SK-N-SH (cell line): ENCODE measurements around the gene CLCN5. TPM values are rescaled to one million over a fixed set of nuclear protein-coding genes. Genes with fewer than 3 reads are reported as not detected.

Experiments
- CTCF ChIA-PET: fragments of 300-600, 350-600 bp; formaldehyde crosslinking; extraction: SDS; loops from one replicate; lab custom pipeline; 2021; lab: Yijun Ruan, JAX
- POLR2A ChIA-PET: fragments of 350-600 bp; sonication (Branson Sonifier 250); formaldehyde crosslinking; extraction: SDS; loops from one replicate; lab custom pipeline; 2020; ENCODE audit warnings: antibody characterized with exemption, inconsistent platforms; lab: Yijun Ruan, JAX
- DNase-seq: peaks from one replicate; pipeline ENCODE4 v3.0.0; 2012
- H2AFZ ChIP-seq: fragments of 200-600 bp; sonication (generic); 2 replicates; pipeline ENCODE4 v1.8.1; 2016; ENCODE audit warnings: antibody characterized with exemption, mild to moderate bottlenecking, low read depth
- H3F3A ChIP-seq: fragments of 200-600 bp; sonication (generic); replicated peaks from 2 replicates; pipeline ENCODE3; 2016; ENCODE audit warnings: antibody characterized with exemption, mild to moderate bottlenecking; ENCODE audit not compliant: insufficient read depth
- H3K27ac ChIP-seq, 2 experiments: fragments of 200-500 bp in 1 of 2; fragments of 200-600 bp in 1 of 2; sonication (Bioruptor generic) in 1 of 2; sonication (generic), shearing (Covaris generic) in 1 of 2; 2 replicates each; pipeline versions ENCODE4 v1.5.1 to v1.6.1; 2014 to 2016; ENCODE audit warnings: low read depth in 2 of 2, inconsistent platforms in 1 of 2, low read length in 1 of 2, mild to moderate bottlenecking in 1 of 2, mixed read lengths in 1 of 2
- H3K27me3 ChIP-seq: fragments of 200-600 bp; sonication (generic), shearing (Covaris generic); 2 replicates; pipeline ENCODE4 v1.6.1; 2016; ENCODE audit warnings: mixed run types; ENCODE audit not compliant: insufficient read depth
- H3K36me3 ChIP-seq, 2 experiments: fragments of 200-500 bp in 1 of 2; fragments of 200-600 bp in 1 of 2; sonication (Bioruptor generic) in 1 of 2; sonication (generic) in 1 of 2; replicated peaks in 1 of 2; 2 replicates each; pipeline versions ENCODE3 to v1.5.1; 2014 to 2016; ENCODE audit warnings: low read length in 1 of 2, mild to moderate bottlenecking in 1 of 2; ENCODE audit not compliant: insufficient read depth in 2 of 2, control insufficient read depth in 1 of 2
- H3K4me1 ChIP-seq, 2 experiments: fragments of 200-500 bp in 1 of 2; fragments of 200-600 bp in 1 of 2; sonication (Bioruptor generic) in 1 of 2; sonication (generic), shearing (Covaris generic) in 1 of 2; 2 replicates each; pipeline versions ENCODE4 v1.5.1 to v1.6.1; 2014 to 2016; ENCODE audit warnings: low read depth in 1 of 2, low read length in 1 of 2, mixed run types in 1 of 2; ENCODE audit not compliant: insufficient read depth in 2 of 2, control insufficient read depth in 1 of 2
- H3K4me2 ChIP-seq: fragments of 200-600 bp; sonication (generic), shearing (Covaris generic); 2 replicates; pipeline ENCODE4 v1.6.1; 2017; ENCODE audit warnings: mixed run types
- H3K4me3 ChIP-seq, 2 experiments: fragments of 200-500 bp in 1 of 2; fragments of 200-600 bp in 1 of 2; sonication (Bioruptor generic) in 1 of 2; sonication (generic), shearing (Covaris generic) in 1 of 2; 2 replicates each; pipeline versions ENCODE4 v1.5.1 to v1.8.1; 2014 to 2016; ENCODE audit warnings: low read depth in 2 of 2, inconsistent platforms in 1 of 2, low read length in 1 of 2, mild to moderate bottlenecking in 1 of 2, mixed read lengths in 1 of 2, moderate library complexity in 1 of 2
- H3K79me2 ChIP-seq: fragments of 200-600 bp; sonication (generic); 2 replicates; pipeline ENCODE4 v1.8.1; 2017; ENCODE audit warnings: mild to moderate bottlenecking; ENCODE audit not compliant: insufficient read depth
- H3K9ac ChIP-seq: fragments of 200-600 bp; sonication (generic); 2 replicates; pipeline ENCODE4 v1.6.1; 2017; ENCODE audit warnings: mixed run types
- H3K9me2 ChIP-seq: fragments of 200-600 bp; sonication (generic); 2 replicates; pipeline ENCODE4 v1.6.1; 2017; ENCODE audit warnings: mixed run types
- H3K9me3 ChIP-seq: fragments of 200-600 bp; sonication (generic); 2 replicates; pipeline ENCODE4 v1.6.1; 2017; ENCODE audit warnings: mixed run types, mild to moderate bottlenecking, moderate library complexity
- H4K20me1 ChIP-seq: fragments of 200-600 bp; sonication (generic); 2 replicates; pipeline ENCODE4 v1.6.1; 2017; ENCODE audit warnings: mild to moderate bottlenecking, mixed run types; ENCODE audit not compliant: insufficient read depth
- FOXM1 ChIP-seq: IDR thresholded peaks from 2 replicates; pipeline ENCODE4 v1.4.0; 2012; ENCODE audit warnings: low read depth, mild to moderate bottlenecking
- GABPA ChIP-seq: IDR thresholded peaks from 2 replicates; pipeline ENCODE4 v1.4.0; 2012; ENCODE audit warnings: low read depth, mild to moderate bottlenecking
- IRF3 ChIP-seq: fragments of 150-350 bp; IDR thresholded peaks from 2 replicates; pipeline ENCODE4 v1.6.1; 2016; ENCODE audit warnings: mild to moderate bottlenecking, low read depth, low read length
- POLR2AphosphoS5 ChIP-seq: IDR thresholded peaks from 2 replicates; pipeline ENCODE4 v1.6.1; 2012; ENCODE audit warnings: low read depth, low read length
- REST ChIP-seq: IDR thresholded peaks from 2 replicates; pipeline ENCODE4 v1.6.1; 2012; ENCODE audit warnings: mild to moderate bottlenecking, low read depth, low read length, moderate library complexity
- SMC3 ChIP-seq: IDR thresholded peaks from 2 replicates; pipeline ENCODE4 v1.6.1; 2012; ENCODE audit warnings: low read depth, low read length, improper control_type of control experiment
- USF2 ChIP-seq: fragments of 150-350 bp; IDR thresholded peaks from 2 replicates; pipeline ENCODE4 v1.6.1; 2017; ENCODE audit warnings: antibody characterized with exemption, low read length, low read depth, borderline replicate concordance
- ZBTB33 ChIP-seq: IDR thresholded peaks from 2 replicates; pipeline ENCODE4 v1.4.0; 2012; ENCODE audit warnings: low read depth, borderline replicate concordance
- WGBS: methylation state at CpG from one replicate; pipeline ENCODE4 v1.1.6; 2017; ENCODE audit warnings: low lambda C conversion rate; 5-methylcytosine and 5-hydroxymethylcytosine counted together
- polyA plus RNA-seq, 3 experiments: library from polyadenylated mRNA; depleted of rRNA; stranded (reverse); fragments of >200 nt; gene quantifications; 2 replicates each; pipeline ENCODE4 v1.2.3, GENCODE V29; 2012
- TF ChIP-seq, protein P1 (sequence below): IDR thresholded peaks from 2 replicates; pipeline ENCODE4 v1.4.0; 2012; ENCODE audit warnings: low read depth, borderline replicate concordance

Gene CLCN5
- polyA plus RNA-seq, 1 of the 3 experiments (the other 2 are of a cell fraction): 1.7 TPM

DNA sequence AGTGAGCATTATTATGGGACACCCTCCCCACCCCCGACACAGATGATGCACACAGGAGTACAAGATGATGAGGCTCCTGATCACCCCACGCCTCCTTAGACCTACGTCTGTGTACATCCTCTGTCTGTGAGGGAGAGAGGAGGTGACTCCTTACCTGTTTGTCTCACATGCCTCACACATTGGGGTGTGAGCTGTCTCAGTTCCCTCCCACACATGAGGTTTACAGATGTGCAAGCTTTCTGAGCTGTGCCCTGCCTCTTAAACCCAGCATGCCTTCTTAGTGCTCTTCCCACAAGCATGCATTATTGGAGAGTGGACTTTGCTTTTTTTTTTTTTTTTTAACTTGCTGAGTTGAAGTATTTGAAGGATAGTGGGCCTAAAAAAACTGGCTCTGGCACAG, 76.7 kb downstream of the CLCN5 start:
- Histone ChIP-seq H3K4me2 (no peak overlapping the region), H3K27ac (no peak overlapping the region), H3K27me3 (no peaks in the 10 kb centered on the region; the same call in 1 of the 2 replicates), H3K4me1 (peaks cover 0 to 3% of the 10 kb centered on the region in 2 experiments; a peak in 1 of 4 replicates), H3K4me3 (no peak overlapping the region), H3K9me3 (no peaks in the 10 kb centered on the region), H3K9ac (no peak overlapping the region), H3K36me3 (no peaks in the 10 kb centered on the region), H4K20me1 (no peaks in the 10 kb centered on the region), H3F3A (no peaks in the 10 kb centered on the region), H2AFZ (no peak overlapping the region), H3K9me2 (no peaks in the 10 kb centered on the region), H3K79me2 (no peaks in the 10 kb centered on the region)
- WGBS: 54% methylated on average over 3 of the region's 3 CpGs
- DNase-seq: no peak
- CTCF ChIA-PET: interaction anchor here (0.9 kb wide), 1 partner anchor 580 kb away, joined by 3 read pairs; no protein-coding TSS in a partner anchor
- POLR2A ChIA-PET: interaction anchor here (1.2 kb wide), 1 partner anchor 69 kb away, joined by 3 read pairs; no protein-coding TSS in a partner anchor
- TF ChIP-seq SMC3: no peak
- no peak for TF ChIP-seq FOXM1
- no peak for TF ChIP-seq REST
- TF ChIP-seq GABPA: no peak
- no peak for TF ChIP-seq POLR2AphosphoS5
- TF ChIP-seq ZBTB33: no peak
- TF ChIP-seq USF2: no peak
- TF ChIP-seq, protein P1, sequence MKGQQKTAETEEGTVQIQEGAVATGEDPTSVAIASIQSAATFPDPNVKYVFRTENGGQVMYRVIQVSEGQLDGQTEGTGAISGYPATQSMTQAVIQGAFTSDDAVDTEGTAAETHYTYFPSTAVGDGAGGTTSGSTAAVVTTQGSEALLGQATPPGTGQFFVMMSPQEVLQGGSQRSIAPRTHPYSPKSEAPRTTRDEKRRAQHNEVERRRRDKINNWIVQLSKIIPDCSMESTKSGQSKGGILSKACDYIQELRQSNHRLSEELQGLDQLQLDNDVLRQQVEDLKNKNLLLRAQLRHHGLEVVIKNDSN: no peak
- no peak for TF ChIP-seq IRF3
- TF ChIP-seq, all 33 proteins: peak for 0
